Measurements from ENCODE around the gene MPHOSPH9.

GRCh38 chr12:123115409-123116121 is 117.4 kb downstream of the MPHOSPH9 start:
- TF ChIP-seq CTCF (optimal IDR thresholded peaks at IDR 0.05 in 1 of 3, IDR thresholded peaks at IDR 0.05 in 1 of 3, conservative IDR thresholded peaks at IDR 0.05 in 1 of 3; ENCODE audit: extremely low read depth in 1 of 3, insufficient read depth in 2 of 3, low read length in 3 of 3) (no peak), EZH2 (IDR thresholded peaks at IDR 0.05; ENCODE audit: low read length) (no peak)
